ENCODE measurements around the gene MYRIP.

Gene MYRIP

GRCh38 chr3:40200692-40201316 lies 391.4 kb downstream of the MYRIP start:
- no peaks in the 10 kb centered on the region for H3K9me3 Mint-ChIP-seq
- DNase-seq: no peak
- no peaks in the 10 kb centered on the region for H3K4me1 Mint-ChIP-seq
- H3K4me3 Mint-ChIP-seq: no peak overlapping the region
- H3K27ac Mint-ChIP-seq: no peak overlapping the region
- peaks cover 3% of the 10 kb centered on the region for H3K27me3 Mint-ChIP-seq (ENCODE audit: low read depth, poor library complexity)
- no peaks in the 10 kb centered on the region for H3K36me3 Mint-ChIP-seq (ENCODE audit: low read depth)
- TF ChIP-seq, protein P1, sequence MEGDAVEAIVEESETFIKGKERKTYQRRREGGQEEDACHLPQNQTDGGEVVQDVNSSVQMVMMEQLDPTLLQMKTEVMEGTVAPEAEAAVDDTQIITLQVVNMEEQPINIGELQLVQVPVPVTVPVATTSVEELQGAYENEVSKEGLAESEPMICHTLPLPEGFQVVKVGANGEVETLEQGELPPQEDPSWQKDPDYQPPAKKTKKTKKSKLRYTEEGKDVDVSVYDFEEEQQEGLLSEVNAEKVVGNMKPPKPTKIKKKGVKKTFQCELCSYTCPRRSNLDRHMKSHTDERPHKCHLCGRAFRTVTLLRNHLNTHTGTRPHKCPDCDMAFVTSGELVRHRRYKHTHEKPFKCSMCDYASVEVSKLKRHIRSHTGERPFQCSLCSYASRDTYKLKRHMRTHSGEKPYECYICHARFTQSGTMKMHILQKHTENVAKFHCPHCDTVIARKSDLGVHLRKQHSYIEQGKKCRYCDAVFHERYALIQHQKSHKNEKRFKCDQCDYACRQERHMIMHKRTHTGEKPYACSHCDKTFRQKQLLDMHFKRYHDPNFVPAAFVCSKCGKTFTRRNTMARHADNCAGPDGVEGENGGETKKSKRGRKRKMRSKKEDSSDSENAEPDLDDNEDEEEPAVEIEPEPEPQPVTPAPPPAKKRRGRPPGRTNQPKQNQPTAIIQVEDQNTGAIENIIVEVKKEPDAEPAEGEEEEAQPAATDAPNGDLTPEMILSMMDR (IDR thresholded peaks at IDR 0.05): no peak

DNA sequence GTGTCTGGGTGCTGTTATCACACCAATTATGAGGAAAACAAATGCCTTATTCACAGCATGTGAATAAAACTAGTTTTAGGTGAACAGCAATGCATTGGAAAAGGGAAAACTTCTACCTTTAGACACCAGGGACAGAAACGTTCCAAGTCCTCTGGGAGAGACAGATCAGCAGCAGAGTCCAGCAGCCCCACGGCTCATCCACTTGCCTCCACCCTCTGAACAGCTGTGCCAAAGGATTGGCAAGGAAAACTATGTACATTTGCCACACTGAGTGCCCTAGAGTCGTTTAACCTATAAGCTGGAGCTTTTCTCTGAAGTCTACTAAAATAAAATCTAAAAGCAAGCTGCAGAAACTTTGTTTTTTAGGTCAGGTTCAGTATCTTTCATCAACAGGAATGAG lies 392.4 kb downstream of the MYRIP start:
- no peaks in the 10 kb centered on the region for H3K36me3 Mint-ChIP-seq (ENCODE audit: low read depth)
- peaks cover 3% of the 10 kb centered on the region for H3K27me3 Mint-ChIP-seq (ENCODE audit: low read depth, poor library complexity)
- no peak overlapping the region for H3K27ac Mint-ChIP-seq
- H3K4me3 Mint-ChIP-seq: no peak overlapping the region
- TF ChIP-seq, protein P1 (IDR thresholded peaks at IDR 0.05): no peak
- DNase-seq: no peak
- H3K9me3 Mint-ChIP-seq: no peaks in the 10 kb centered on the region
- H3K4me1 Mint-ChIP-seq: no peaks in the 10 kb centered on the region

DNA sequence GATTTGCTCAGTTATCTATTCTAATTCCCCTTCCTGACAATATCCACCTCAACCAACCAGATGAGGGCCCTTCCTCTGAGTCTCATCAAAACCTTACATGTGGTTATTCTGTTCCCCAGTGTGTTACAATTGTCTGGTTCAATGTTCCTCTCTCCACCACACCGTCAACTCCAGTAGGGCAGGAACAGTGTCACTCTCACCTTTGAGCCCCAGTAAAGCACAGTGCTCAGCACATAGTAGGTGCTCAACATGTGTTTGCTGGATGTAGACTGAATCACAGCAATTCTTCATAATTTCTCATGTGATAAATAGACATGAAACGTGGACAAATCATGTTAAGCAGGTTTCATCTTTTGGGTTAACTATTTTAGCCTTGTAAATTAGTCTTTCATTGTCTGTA lies 397.1 kb downstream of the MYRIP start:
- Mint-ChIP-seq H3K9me3 (no peaks in the 10 kb centered on the region), H3K36me3 (ENCODE audit: low read depth) (no peaks in the 10 kb centered on the region), H3K4me3 (no peak overlapping the region), H3K27me3 (ENCODE audit: low read depth, poor library complexity) (no peaks in the 10 kb centered on the region), H3K27ac (no peak overlapping the region), H3K4me1 (no peaks in the 10 kb centered on the region)
- DNase-seq: no peak
- TF ChIP-seq, protein P1 (IDR thresholded peaks at IDR 0.05): no peak

GRCh38 chr3:40207796-40208195 lies 398.4 kb downstream of the MYRIP start:
- H3K4me3 Mint-ChIP-seq: no peak overlapping the region
- H3K27ac Mint-ChIP-seq: no peak overlapping the region
- no peak for DNase-seq
- TF ChIP-seq, protein P1 (IDR thresholded peaks at IDR 0.05): no peak
- no peaks in the 10 kb centered on the region for H3K27me3 Mint-ChIP-seq (ENCODE audit: low read depth, poor library complexity)
- H3K4me1 Mint-ChIP-seq: no peaks in the 10 kb centered on the region
- no peaks in the 10 kb centered on the region for H3K9me3 Mint-ChIP-seq
- H3K36me3 Mint-ChIP-seq (ENCODE audit: low read depth): no peaks in the 10 kb centered on the region

GRCh38 chr3:40208251-40208650 lies 398.8 kb downstream of the MYRIP start:
- Mint-ChIP-seq H3K4me1 (no peaks in the 10 kb centered on the region), H3K36me3 (ENCODE audit: low read depth) (no peaks in the 10 kb centered on the region), H3K27me3 (ENCODE audit: low read depth, poor library complexity) (no peaks in the 10 kb centered on the region), H3K4me3 (no peak overlapping the region), H3K27ac (no peak overlapping the region), H3K9me3 (no peaks in the 10 kb centered on the region)
- TF ChIP-seq, protein P1 (IDR thresholded peaks at IDR 0.05): no peak
- no peak for DNase-seq

DNA sequence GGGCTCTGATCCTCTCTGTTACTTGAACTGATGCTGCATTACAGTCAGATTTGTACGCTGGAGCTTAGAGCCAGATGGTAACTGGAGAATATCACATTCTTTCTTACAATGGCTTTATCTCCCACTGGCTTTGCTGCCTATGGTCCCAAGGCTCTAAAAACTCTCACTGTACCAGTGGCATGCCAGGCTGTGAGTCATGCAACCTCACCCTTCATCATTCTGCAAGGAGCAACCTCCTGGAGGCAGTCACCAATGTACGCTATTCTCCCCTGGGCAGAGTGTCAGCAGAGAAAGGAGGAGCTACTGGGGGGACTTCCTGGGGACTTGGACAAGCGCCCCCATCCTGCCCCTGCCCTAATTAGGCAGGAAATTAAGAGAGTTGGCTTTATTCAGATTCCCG lies 402.2 kb downstream of the MYRIP start:
- DNase-seq: no peak
- Mint-ChIP-seq H3K4me3 (no peak overlapping the region), H3K27me3 (ENCODE audit: low read depth, poor library complexity) (peaks cover 2% of the 10 kb centered on the region), H3K36me3 (ENCODE audit: low read depth) (no peaks in the 10 kb centered on the region), H3K9me3 (no peaks in the 10 kb centered on the region), H3K4me1 (no peaks in the 10 kb centered on the region), H3K27ac (no peak overlapping the region)
- TF ChIP-seq, protein P1 (IDR thresholded peaks at IDR 0.05): no peak

All from nephron progenitor cell (in vitro differentiated cells).